Activated naive CD8-positive, alpha-beta T cell treated with anti-CD3 and anti-CD28 coated beads, Interleukin-2, amount 50 U/mL, for 24 hours (primary cell): ENCODE data around the gene NT5C2.
A peak's percentile ranks its signal among the peaks of the same experiment; 100 is the strongest.

ENCODE experiments used
- ATAC-seq: fragments of 150-1000 bp; cut with Tn5 transposase; one replicate; pipeline ENCODE4 v1.10.0; 2021
- DNase-seq: peaks from one replicate; pipeline ENCODE4 v3.0.0; 2021
- H3K27ac Mint-ChIP-seq: one replicate; pipeline ENCODE4 v1.8.0; 2021; ENCODE audit warnings: mild to moderate bottlenecking, mixed read lengths
- H3K27me3 Mint-ChIP-seq: one replicate; pipeline ENCODE4 v1.8.0; 2021; ENCODE audit warnings: mixed read lengths
- H3K36me3 Mint-ChIP-seq: one replicate; pipeline ENCODE4 v1.8.0; 2021; ENCODE audit warnings: low read depth, mixed read lengths
- H3K4me1 Mint-ChIP-seq: one replicate; pipeline ENCODE4 v1.8.0; 2021; ENCODE audit warnings: mixed read lengths
- H3K4me3 Mint-ChIP-seq: one replicate; pipeline ENCODE4 v1.8.0; 2021; ENCODE audit warnings: mild to moderate bottlenecking, moderate library complexity, mixed read lengths
- H3K9me3 Mint-ChIP-seq: one replicate; pipeline ENCODE4 v1.8.0; 2021; ENCODE audit warnings: mixed read lengths

Gene NT5C2

GRCh38 chr10:103110407-103110806 lies 82.7 kb downstream of the NT5C2 start:
- H3K36me3 Mint-ChIP-seq, result peaks cover 3% of the 10 kb centered on the region
- H3K4me1 Mint-ChIP-seq, result peaks cover 14% of the 10 kb centered on the region

GRCh38 chr10:103109821-103110220 lies 83.3 kb downstream of the NT5C2 start:
- H3K4me1 Mint-ChIP-seq, result peaks cover 14% of the 10 kb centered on the region
- no peak for DNase-seq
- H3K4me3 Mint-ChIP-seq, result no peak overlapping the region
- H3K27me3 Mint-ChIP-seq, result no peaks in the 10 kb centered on the region
- peaks cover 3% of the 10 kb centered on the region for H3K36me3 Mint-ChIP-seq
- no peaks in the 10 kb centered on the region for H3K9me3 Mint-ChIP-seq
- no peak for ATAC-seq
- H3K27ac Mint-ChIP-seq, result no peak overlapping the region

More at GRCh38 chr10:103110407-103110806, 82.7 kb downstream of the NT5C2 start:
- H3K27me3 Mint-ChIP-seq, result no peaks in the 10 kb centered on the region
- H3K4me3 Mint-ChIP-seq, result no peak overlapping the region
- ATAC-seq (no peak), DNase-seq (no peak)
- no peak overlapping the region for H3K27ac Mint-ChIP-seq
- H3K9me3 Mint-ChIP-seq, result no peaks in the 10 kb centered on the region

GRCh38 chr10:103106539-103106938 lies 86.5 kb downstream of the NT5C2 start:
- no peaks in the 10 kb centered on the region for H3K9me3 Mint-ChIP-seq
- no peak overlapping the region for H3K27ac Mint-ChIP-seq
- DNase-seq (no peak), ATAC-seq (no peak)
- H3K27me3 Mint-ChIP-seq, result no peaks in the 10 kb centered on the region
- H3K36me3 Mint-ChIP-seq, result peaks cover 7% of the 10 kb centered on the region
- H3K4me1 Mint-ChIP-seq, result no peaks in the 10 kb centered on the region
- no peak overlapping the region for H3K4me3 Mint-ChIP-seq

GRCh38 chr10:103105462-103105861 lies 87.6 kb downstream of the NT5C2 start:
- peaks cover 7% of the 10 kb centered on the region for H3K36me3 Mint-ChIP-seq
- DNase-seq, result no peak
- H3K4me3 Mint-ChIP-seq, result no peak overlapping the region
- no peak for ATAC-seq
- no peaks in the 10 kb centered on the region for H3K27me3 Mint-ChIP-seq
- H3K4me1 Mint-ChIP-seq, result no peaks in the 10 kb centered on the region
- no peaks in the 10 kb centered on the region for H3K9me3 Mint-ChIP-seq
- H3K27ac Mint-ChIP-seq, result no peak overlapping the region

- H3K4me1 Mint-ChIP-seq, result no peaks in the 10 kb centered on the region
- ATAC-seq (no peak), DNase-seq (no peak)
- peaks cover 9% of the 10 kb centered on the region for H3K36me3 Mint-ChIP-seq
- no peak overlapping the region for H3K27ac Mint-ChIP-seq
- no peak overlapping the region for H3K4me3 Mint-ChIP-seq
- H3K27me3 Mint-ChIP-seq, result no peaks in the 10 kb centered on the region
- no peaks in the 10 kb centered on the region for H3K9me3 Mint-ChIP-seq
These were observed 88.4 kb downstream of the NT5C2 start for GRCh38 chr10:103104721-103105120.

GRCh38 chr10:103103989-103104388 lies 89.1 kb downstream of the NT5C2 start:
- Mint-ChIP-seq H3K4me1 (no peaks in the 10 kb centered on the region), H3K27me3 (no peaks in the 10 kb centered on the region), H3K36me3 (peaks cover 6% of the 10 kb centered on the region), H3K4me3 (no peak overlapping the region), H3K9me3 (no peaks in the 10 kb centered on the region), H3K27ac (no peak overlapping the region)
- ATAC-seq (no peak), DNase-seq (no peak)

- Mint-ChIP-seq H3K27me3 (no peaks in the 10 kb centered on the region), H3K36me3 (peaks cover 9% of the 10 kb centered on the region), H3K4me3 (no peak overlapping the region), H3K9me3 (no peaks in the 10 kb centered on the region), H3K27ac (no peak overlapping the region), H3K4me1 (no peaks in the 10 kb centered on the region)
- ATAC-seq (no peak), DNase-seq (no peak)
These were observed 90.9 kb downstream of the NT5C2 start for GRCh38 chr10:103102195-103102594.

GRCh38 chr10:103100620-103101019 lies 92.5 kb downstream of the NT5C2 start:
- no peak for ATAC-seq
- no peak overlapping the region for H3K27ac Mint-ChIP-seq
- no peaks in the 10 kb centered on the region for H3K27me3 Mint-ChIP-seq

GRCh38 chr10:103098240-103098639 lies 94.8 kb downstream of the NT5C2 start:
- no peaks in the 10 kb centered on the region for H3K9me3 Mint-ChIP-seq
- peaks cover 3% of the 10 kb centered on the region for H3K4me1 Mint-ChIP-seq
- no peak for DNase-seq
- H3K27me3 Mint-ChIP-seq, result no peaks in the 10 kb centered on the region
- H3K36me3 Mint-ChIP-seq, result peaks cover 13% of the 10 kb centered on the region
- H3K27ac Mint-ChIP-seq, result no peak overlapping the region
- ATAC-seq, result no peak
- no peak overlapping the region for H3K4me3 Mint-ChIP-seq

More at GRCh38 chr10:103100620-103101019, 92.5 kb downstream of the NT5C2 start:
- no peak overlapping the region for H3K4me3 Mint-ChIP-seq
- H3K36me3 Mint-ChIP-seq, result peaks cover 12% of the 10 kb centered on the region
- H3K9me3 Mint-ChIP-seq, result no peaks in the 10 kb centered on the region
- no peak for DNase-seq
- H3K4me1 Mint-ChIP-seq, result peaks cover 3% of the 10 kb centered on the region

GRCh38 chr10:103096130-103096529 lies 96.9 kb downstream of the NT5C2 start:
- Mint-ChIP-seq H3K27ac (peak overlapping the region; percentile 32), H3K36me3 (peaks cover 14% of the 10 kb centered on the region), H3K9me3 (no peaks in the 10 kb centered on the region), H3K4me3 (no peak overlapping the region), H3K27me3 (no peaks in the 10 kb centered on the region), H3K4me1 (peaks cover 3% of the 10 kb centered on the region)
- DNase-seq, result no peak
- ATAC-seq, result no peak

GRCh38 chr10:103095005-103095404 lies 98.1 kb downstream of the NT5C2 start:
- ATAC-seq (no peak), DNase-seq (no peak)
- peaks cover 3% of the 10 kb centered on the region for H3K4me1 Mint-ChIP-seq
- no peaks in the 10 kb centered on the region for H3K9me3 Mint-ChIP-seq
- no peak overlapping the region for H3K4me3 Mint-ChIP-seq
- H3K27ac Mint-ChIP-seq, result no peak overlapping the region
- peaks cover 23% of the 10 kb centered on the region for H3K36me3 Mint-ChIP-seq
- H3K27me3 Mint-ChIP-seq, result no peaks in the 10 kb centered on the region

GRCh38 chr10:103090911-103091310 lies 102.2 kb downstream of the NT5C2 start:
- no peak overlapping the region for H3K4me3 Mint-ChIP-seq
- H3K27ac Mint-ChIP-seq, result no peak overlapping the region
- no peaks in the 10 kb centered on the region for H3K27me3 Mint-ChIP-seq
- ATAC-seq, result no peak
- H3K36me3 Mint-ChIP-seq, result peaks cover 31% of the 10 kb centered on the region
- no peaks in the 10 kb centered on the region for H3K9me3 Mint-ChIP-seq
- no peaks in the 10 kb centered on the region for H3K4me1 Mint-ChIP-seq
- no peak for DNase-seq

- H3K36me3 Mint-ChIP-seq, result peaks cover 30% of the 10 kb centered on the region
- H3K4me1 Mint-ChIP-seq, result no peaks in the 10 kb centered on the region
- no peak overlapping the region for H3K27ac Mint-ChIP-seq
These were observed 103.6 kb downstream of the NT5C2 start for GRCh38 chr10:103089493-103089892.

GRCh38 chr10:103086799-103087198 lies 106.3 kb downstream of the NT5C2 start:
- no peaks in the 10 kb centered on the region for H3K9me3 Mint-ChIP-seq
- no peak for ATAC-seq
- H3K27ac Mint-ChIP-seq, result no peak overlapping the region
- no peaks in the 10 kb centered on the region for H3K27me3 Mint-ChIP-seq
- peaks cover 30% of the 10 kb centered on the region for H3K36me3 Mint-ChIP-seq
- no peak for DNase-seq
- H3K4me1 Mint-ChIP-seq, result no peaks in the 10 kb centered on the region
- no peak overlapping the region for H3K4me3 Mint-ChIP-seq

More at GRCh38 chr10:103089493-103089892, 103.6 kb downstream of the NT5C2 start:
- Mint-ChIP-seq H3K4me3 (no peak overlapping the region), H3K27me3 (no peaks in the 10 kb centered on the region), H3K9me3 (no peaks in the 10 kb centered on the region)
- DNase-seq (no peak), ATAC-seq (no peak)

- no peak for DNase-seq
These were observed 106.8 kb downstream of the NT5C2 start for GRCh38 chr10:103086261-103086660.

GRCh38 chr10:103083977-103084320 lies 109.1 kb downstream of the NT5C2 start:
- Mint-ChIP-seq H3K4me1 (no peaks in the 10 kb centered on the region), H3K4me3 (no peak overlapping the region), H3K36me3 (peaks cover 12% of the 10 kb centered on the region), H3K27ac (no peak overlapping the region), H3K27me3 (no peaks in the 10 kb centered on the region), H3K9me3 (no peaks in the 10 kb centered on the region)
- DNase-seq (no peak), ATAC-seq (no peak)

More at GRCh38 chr10:103086261-103086660, 106.8 kb downstream of the NT5C2 start:
- no peak for ATAC-seq
- H3K9me3 Mint-ChIP-seq, result no peaks in the 10 kb centered on the region
- no peaks in the 10 kb centered on the region for H3K27me3 Mint-ChIP-seq
- peaks cover 28% of the 10 kb centered on the region for H3K36me3 Mint-ChIP-seq
- no peaks in the 10 kb centered on the region for H3K4me1 Mint-ChIP-seq
- H3K4me3 Mint-ChIP-seq, result no peak overlapping the region
- H3K27ac Mint-ChIP-seq, result no peak overlapping the region
